ENCODE results near the gene TMEM203. TPM values are rescaled to one million over a fixed set of nuclear protein-coding genes. Genes with fewer than 3 reads are reported as not detected.

The TMEM203 gene
- total RNA-seq, 4 donors from 2014 or later = 23.1 to 47.9 (median 30.0) TPM

DNA sequence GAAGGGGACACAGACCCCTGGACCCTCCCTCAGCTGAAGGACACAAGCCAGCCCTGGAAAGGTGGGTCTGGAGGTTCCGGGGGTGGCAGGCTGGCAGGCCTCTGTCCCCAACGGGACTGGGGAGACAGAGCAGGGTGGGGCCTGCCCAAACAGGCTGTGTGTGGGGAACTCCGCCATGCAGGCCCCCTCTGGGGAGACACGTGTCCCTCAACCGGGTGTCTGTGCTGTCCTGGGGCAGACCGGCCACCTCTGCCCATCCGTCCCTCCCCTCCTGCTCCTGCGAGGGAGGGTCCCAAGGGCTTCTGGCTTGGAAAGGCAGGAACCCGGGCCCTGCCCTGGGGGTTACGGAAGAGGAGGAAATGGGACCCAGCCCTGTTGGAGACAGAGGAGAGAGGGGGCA is 26.7 kb upstream of the TMEM203 start:
- peaks cover 0 to 72% of the 10 kb centered on the region in 2 donors for H3K27me3 ChIP-seq
- DNase-seq (ENCODE audit: low spot score in 2 of 2) = no peak
- H3K4me3 ChIP-seq = no peak overlapping the region
- H3K4me1 ChIP-seq = peaks cover 0 to 29% (median 19%) of the 10 kb centered on the region in 4 donors
- no peaks in the 10 kb centered on the region for H3K9me3 ChIP-seq
- no peak overlapping the region for H3K27ac ChIP-seq
- 49 to 76% methylated on average over 9 to 10 of the region's 10 CpGs for WGBS, 2 donors
- no peaks in the 10 kb centered on the region for H3K36me3 ChIP-seq
- TF ChIP-seq, protein P1, sequence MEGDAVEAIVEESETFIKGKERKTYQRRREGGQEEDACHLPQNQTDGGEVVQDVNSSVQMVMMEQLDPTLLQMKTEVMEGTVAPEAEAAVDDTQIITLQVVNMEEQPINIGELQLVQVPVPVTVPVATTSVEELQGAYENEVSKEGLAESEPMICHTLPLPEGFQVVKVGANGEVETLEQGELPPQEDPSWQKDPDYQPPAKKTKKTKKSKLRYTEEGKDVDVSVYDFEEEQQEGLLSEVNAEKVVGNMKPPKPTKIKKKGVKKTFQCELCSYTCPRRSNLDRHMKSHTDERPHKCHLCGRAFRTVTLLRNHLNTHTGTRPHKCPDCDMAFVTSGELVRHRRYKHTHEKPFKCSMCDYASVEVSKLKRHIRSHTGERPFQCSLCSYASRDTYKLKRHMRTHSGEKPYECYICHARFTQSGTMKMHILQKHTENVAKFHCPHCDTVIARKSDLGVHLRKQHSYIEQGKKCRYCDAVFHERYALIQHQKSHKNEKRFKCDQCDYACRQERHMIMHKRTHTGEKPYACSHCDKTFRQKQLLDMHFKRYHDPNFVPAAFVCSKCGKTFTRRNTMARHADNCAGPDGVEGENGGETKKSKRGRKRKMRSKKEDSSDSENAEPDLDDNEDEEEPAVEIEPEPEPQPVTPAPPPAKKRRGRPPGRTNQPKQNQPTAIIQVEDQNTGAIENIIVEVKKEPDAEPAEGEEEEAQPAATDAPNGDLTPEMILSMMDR (IDR thresholded peaks at IDR 0.05) = no peak
- TF ChIP-seq POLR2A (IDR thresholded peaks at IDR 0.05) = no peak
- no peak for TF ChIP-seq EP300 (IDR thresholded peaks at IDR 0.05)

DNA sequence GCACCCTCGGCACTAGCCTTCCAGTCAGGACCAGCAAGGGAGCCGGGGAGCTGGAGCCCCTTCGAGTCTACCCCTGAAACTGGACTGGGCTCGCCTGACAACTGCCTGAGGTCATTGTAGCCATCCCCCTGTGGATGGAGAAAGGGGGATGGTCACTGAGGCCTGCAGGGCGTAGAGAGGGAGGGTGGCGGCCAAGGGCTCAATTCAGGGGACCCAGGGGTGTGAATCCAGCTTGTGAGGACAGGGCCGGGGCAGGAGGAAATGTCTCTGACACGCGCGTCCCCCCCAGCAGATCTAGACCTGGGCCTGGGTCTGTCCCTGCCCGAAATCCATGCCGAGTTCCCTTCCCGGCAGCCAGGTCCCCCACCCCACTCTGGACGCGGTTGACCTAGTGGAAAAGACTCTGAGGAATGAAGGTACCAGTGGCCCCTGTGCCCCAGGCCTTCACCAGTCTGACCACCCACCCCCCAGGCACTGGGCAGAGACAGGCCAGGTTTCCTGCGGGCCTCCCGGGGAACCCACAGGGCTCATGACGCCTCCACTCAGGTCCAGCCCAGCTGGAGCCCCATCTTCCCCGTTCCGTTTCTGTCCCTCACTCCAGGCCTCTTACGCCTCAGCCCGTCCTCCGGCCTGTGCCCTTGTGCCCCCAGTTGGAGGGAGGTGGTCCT is 26.1 kb upstream of the TMEM203 start:
- peaks cover 0 to 77% of the 10 kb centered on the region in 2 donors for H3K27me3 ChIP-seq
- H3K9me3 ChIP-seq = no peaks in the 10 kb centered on the region

DNA sequence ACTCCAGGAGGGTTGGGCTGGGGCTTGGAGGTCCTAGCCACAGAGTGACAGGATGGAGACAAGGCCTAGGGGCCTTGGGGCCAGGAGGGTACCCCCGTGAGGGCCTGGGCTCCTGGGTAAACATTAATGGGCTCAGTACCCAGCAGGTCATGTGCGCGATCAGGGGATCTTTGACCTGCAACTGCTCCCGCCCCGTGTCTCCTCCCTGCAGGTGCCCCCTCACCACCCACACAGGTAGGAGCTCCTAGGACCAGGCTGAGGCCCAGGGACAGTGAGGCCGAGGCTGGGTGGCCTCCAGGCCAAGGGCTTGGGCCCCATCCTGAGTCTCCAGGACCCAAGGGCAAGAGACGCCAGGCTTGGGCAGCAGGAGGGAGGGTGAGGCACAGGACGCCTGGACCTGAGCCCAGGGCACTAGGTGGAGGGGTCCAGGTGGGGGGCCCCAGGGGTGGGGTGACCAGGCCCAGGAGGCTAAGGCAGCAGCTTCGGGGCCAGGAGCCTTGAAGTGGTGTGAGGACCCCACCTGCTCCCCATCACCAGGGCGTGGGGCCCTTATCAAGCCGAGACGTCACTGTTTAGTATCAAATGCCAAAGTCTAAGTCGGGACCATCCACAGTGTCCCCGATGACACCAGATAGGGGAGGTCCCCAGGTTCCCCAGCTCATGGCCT is 25.4 kb upstream of the TMEM203 start, which contains the start of gene SLC34A3:
TSS of gene SLC34A3 (plus strand) at position 197 of the 667 bp plus-strand sequence. CDS start 802 bp downstream, outside the sequence.
- WGBS, 2 donors = 74 to 78% methylated on average over 6 to 13 of the region's 14 CpGs
- TF ChIP-seq POLR2A (IDR thresholded peaks at IDR 0.05) = no peak
- TF ChIP-seq, protein P1 (IDR thresholded peaks at IDR 0.05) = no peak
- no peak for TF ChIP-seq EP300 (IDR thresholded peaks at IDR 0.05)
- H3K27ac ChIP-seq = no peak within 1 kb of the TSS
- DNase-seq (ENCODE audit: low spot score in 2 of 2) = no peak
- H3K4me3 ChIP-seq = no peak within 1 kb of the TSS
- H3K9me3 ChIP-seq = no peaks in the 10 kb centered on the region
- H3K36me3 ChIP-seq = no peaks in the 10 kb centered on the region
- peaks cover 0 to 21% (median 8%) of the 10 kb centered on the region in 4 donors for H3K4me1 ChIP-seq
- peaks cover 0 to 79% of the 10 kb centered on the region in 2 donors for H3K27me3 ChIP-seq

More for the DNA sequence above, 26.1 kb upstream of the TMEM203 start:
- no peak for DNase-seq (ENCODE audit: low spot score in 2 of 2)
- Histone ChIP-seq H3K36me3 (no peaks in the 10 kb centered on the region), H3K4me3 (no peak overlapping the region), H3K4me1 (peaks cover 0 to 27% (median 15%) of the 10 kb centered on the region in 4 donors), H3K27ac (no peak overlapping the region)
- TF ChIP-seq POLR2A (IDR thresholded peaks at IDR 0.05) = no peak
- TF ChIP-seq, protein P1 (IDR thresholded peaks at IDR 0.05) = no peak
- no peak for TF ChIP-seq EP300 (IDR thresholded peaks at IDR 0.05)
- WGBS, 2 donors = 78 to 85% methylated on average over 18 to 23 of the region's 23 CpGs

DNA sequence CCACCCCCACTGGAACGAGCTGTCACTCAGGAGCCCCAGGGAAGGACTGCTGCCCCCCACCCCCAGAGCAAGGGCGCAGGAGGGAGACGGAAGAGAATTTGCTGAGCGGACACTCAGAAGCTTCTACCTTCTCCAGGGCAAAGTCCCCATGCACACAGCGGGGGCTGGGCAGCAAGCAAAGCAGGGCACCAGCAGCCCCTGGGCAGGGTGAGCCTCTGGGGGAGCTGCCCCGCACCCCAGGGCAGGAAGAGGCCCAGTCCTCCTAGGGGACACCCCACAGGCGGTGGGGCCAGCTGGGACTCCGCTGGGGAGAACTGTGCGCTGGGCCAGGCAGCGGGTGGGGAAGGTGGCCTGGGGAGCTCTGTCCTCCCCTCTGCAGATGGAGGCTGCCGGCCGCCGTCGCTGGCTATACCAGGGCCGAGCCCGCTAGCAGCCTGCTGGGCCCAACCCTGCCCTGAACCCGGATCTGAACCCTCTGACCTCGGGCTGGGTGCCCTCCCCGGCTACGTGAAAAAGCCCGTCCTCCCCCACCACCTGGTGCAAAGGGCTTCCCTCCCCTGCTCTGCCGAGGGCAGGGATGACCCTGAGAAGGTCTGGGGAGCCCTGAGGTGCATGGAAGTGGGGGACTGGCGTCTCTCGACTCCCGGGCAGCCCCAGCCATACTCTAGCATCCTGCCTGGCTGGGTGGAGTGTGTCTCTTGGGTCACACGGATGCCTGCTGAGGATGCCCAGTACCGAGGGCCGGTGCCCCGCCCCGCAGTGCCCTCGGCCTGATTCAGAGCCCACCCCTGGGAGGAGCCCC is 24.7 kb upstream of the TMEM203 start:
- H3K36me3 ChIP-seq = no peaks in the 10 kb centered on the region
- 39 to 58% methylated on average over 5 to 15 of the region's 31 CpGs for WGBS, 2 donors
- H3K27ac ChIP-seq = no peak overlapping the region
- DNase-seq (ENCODE audit: low spot score in 2 of 2) = no peak
- H3K4me3 ChIP-seq = no peak overlapping the region
- H3K9me3 ChIP-seq = no peaks in the 10 kb centered on the region
- H3K4me1 ChIP-seq = peaks cover 0 to 14% (median 4%) of the 10 kb centered on the region in 4 donors
- no peak for TF ChIP-seq EP300 (IDR thresholded peaks at IDR 0.05)
- TF ChIP-seq POLR2A (IDR thresholded peaks at IDR 0.05) = no peak
- TF ChIP-seq, protein P1 (IDR thresholded peaks at IDR 0.05) = no peak
- peaks cover 0 to 81% of the 10 kb centered on the region in 2 donors for H3K27me3 ChIP-seq

All from tibial nerve (tissue), 4 donors.